SK-N-SH (cell line): ENCODE results near the gene VN1R5. TPM values are rescaled to one million over a fixed set of nuclear protein-coding genes. Genes with fewer than 3 reads are reported as not detected.

ENCODE experiments used
- CTCF ChIA-PET: fragments of 300-600, 350-600 bp; formaldehyde crosslinking; extraction: SDS; loops from one replicate; lab custom pipeline; 2021; lab: Yijun Ruan, JAX
- POLR2A ChIA-PET: fragments of 350-600 bp; sonication (Branson Sonifier 250); formaldehyde crosslinking; extraction: SDS; loops from one replicate; lab custom pipeline; 2020; ENCODE audit warnings: antibody characterized with exemption, inconsistent platforms; lab: Yijun Ruan, JAX
- DNase-seq: peaks from one replicate; pipeline ENCODE4 v3.0.0; 2012
- H2AFZ ChIP-seq: fragments of 200-600 bp; sonication (generic); 2 replicates; pipeline ENCODE4 v1.8.1; 2016; ENCODE audit warnings: antibody characterized with exemption, mild to moderate bottlenecking, low read depth
- H3F3A ChIP-seq: fragments of 200-600 bp; sonication (generic); replicated peaks from 2 replicates; pipeline ENCODE3; 2016; ENCODE audit warnings: antibody characterized with exemption, mild to moderate bottlenecking; ENCODE audit not compliant: insufficient read depth
- H3K27ac ChIP-seq, 2 experiments: fragments of 200-500 bp in 1 of 2; fragments of 200-600 bp in 1 of 2; sonication (Bioruptor generic) in 1 of 2; sonication (generic), shearing (Covaris generic) in 1 of 2; 2 replicates each; pipeline versions ENCODE4 v1.5.1 to v1.6.1; 2014 to 2016; ENCODE audit warnings: low read depth in 2 of 2, inconsistent platforms in 1 of 2, low read length in 1 of 2, mild to moderate bottlenecking in 1 of 2, mixed read lengths in 1 of 2
- H3K27me3 ChIP-seq: fragments of 200-600 bp; sonication (generic), shearing (Covaris generic); 2 replicates; pipeline ENCODE4 v1.6.1; 2016; ENCODE audit warnings: mixed run types; ENCODE audit not compliant: insufficient read depth
- H3K36me3 ChIP-seq, 2 experiments: fragments of 200-500 bp in 1 of 2; fragments of 200-600 bp in 1 of 2; sonication (Bioruptor generic) in 1 of 2; sonication (generic) in 1 of 2; replicated peaks in 1 of 2; 2 replicates each; pipeline versions ENCODE3 to v1.5.1; 2014 to 2016; ENCODE audit warnings: low read length in 1 of 2, mild to moderate bottlenecking in 1 of 2; ENCODE audit not compliant: insufficient read depth in 2 of 2, control insufficient read depth in 1 of 2
- H3K4me1 ChIP-seq, 2 experiments: fragments of 200-500 bp in 1 of 2; fragments of 200-600 bp in 1 of 2; sonication (Bioruptor generic) in 1 of 2; sonication (generic), shearing (Covaris generic) in 1 of 2; 2 replicates each; pipeline versions ENCODE4 v1.5.1 to v1.6.1; 2014 to 2016; ENCODE audit warnings: low read depth in 1 of 2, low read length in 1 of 2, mixed run types in 1 of 2; ENCODE audit not compliant: insufficient read depth in 2 of 2, control insufficient read depth in 1 of 2
- H3K4me2 ChIP-seq: fragments of 200-600 bp; sonication (generic), shearing (Covaris generic); 2 replicates; pipeline ENCODE4 v1.6.1; 2017; ENCODE audit warnings: mixed run types
- H3K4me3 ChIP-seq, 2 experiments: fragments of 200-500 bp in 1 of 2; fragments of 200-600 bp in 1 of 2; sonication (Bioruptor generic) in 1 of 2; sonication (generic), shearing (Covaris generic) in 1 of 2; 2 replicates each; pipeline versions ENCODE4 v1.5.1 to v1.8.1; 2014 to 2016; ENCODE audit warnings: low read depth in 2 of 2, inconsistent platforms in 1 of 2, low read length in 1 of 2, mild to moderate bottlenecking in 1 of 2, mixed read lengths in 1 of 2, moderate library complexity in 1 of 2
- H3K79me2 ChIP-seq: fragments of 200-600 bp; sonication (generic); 2 replicates; pipeline ENCODE4 v1.8.1; 2017; ENCODE audit warnings: mild to moderate bottlenecking; ENCODE audit not compliant: insufficient read depth
- H3K9ac ChIP-seq: fragments of 200-600 bp; sonication (generic); 2 replicates; pipeline ENCODE4 v1.6.1; 2017; ENCODE audit warnings: mixed run types
- H3K9me2 ChIP-seq: fragments of 200-600 bp; sonication (generic); 2 replicates; pipeline ENCODE4 v1.6.1; 2017; ENCODE audit warnings: mixed run types
- H3K9me3 ChIP-seq: fragments of 200-600 bp; sonication (generic); 2 replicates; pipeline ENCODE4 v1.6.1; 2017; ENCODE audit warnings: mixed run types, mild to moderate bottlenecking, moderate library complexity
- H4K20me1 ChIP-seq: fragments of 200-600 bp; sonication (generic); 2 replicates; pipeline ENCODE4 v1.6.1; 2017; ENCODE audit warnings: mild to moderate bottlenecking, mixed run types; ENCODE audit not compliant: insufficient read depth
- EP300 ChIP-seq, 2 experiments: IDR thresholded peaks; 2 replicates each; pipeline versions ENCODE4 v1.4.0 to v1.6.1; 2012; ENCODE audit warnings: borderline replicate concordance in 1 of 2, low read depth in 1 of 2, low read length in 1 of 2
- EZH2phosphoT487 ChIP-seq: fragments of 200-600 bp; sonication (generic); IDR thresholded peaks from 2 replicates; pipeline ENCODE4 v1.6.1; 2017; ENCODE audit warnings: low read depth, mixed run types, mild to moderate bottlenecking, antibody characterized with exemption, moderate library complexity, borderline replicate concordance
- FOSL2 ChIP-seq: IDR thresholded peaks from 2 replicates; pipeline ENCODE4 v1.4.0; 2012; ENCODE audit warnings: low read depth, mild to moderate bottlenecking, moderate library complexity, borderline replicate concordance
- GABPA ChIP-seq: IDR thresholded peaks from 2 replicates; pipeline ENCODE4 v1.4.0; 2012; ENCODE audit warnings: low read depth, mild to moderate bottlenecking
- IRF3 ChIP-seq: fragments of 150-350 bp; IDR thresholded peaks from 2 replicates; pipeline ENCODE4 v1.6.1; 2016; ENCODE audit warnings: mild to moderate bottlenecking, low read depth, low read length
- JUND ChIP-seq: IDR thresholded peaks from 2 replicates; pipeline ENCODE4 v1.4.0; 2012
- MEF2A ChIP-seq: IDR thresholded peaks from 2 replicates; pipeline ENCODE4 v1.4.0; 2012; ENCODE audit warnings: low read depth, borderline replicate concordance
- MXI1 ChIP-seq: IDR thresholded peaks from 2 replicates; pipeline ENCODE4 v1.6.1; 2012; ENCODE audit warnings: mild to moderate bottlenecking, low read depth, low read length, improper control_type of control experiment
- NRF1 ChIP-seq: IDR thresholded peaks from 2 replicates; pipeline ENCODE4 v1.6.1; 2012; ENCODE audit warnings: low read depth, mild to moderate bottlenecking, low read length
- PBX3 ChIP-seq: IDR thresholded peaks from 2 replicates; pipeline ENCODE4; 2012
- POLR2AphosphoS5 ChIP-seq: IDR thresholded peaks from 2 replicates; pipeline ENCODE4 v1.6.1; 2012; ENCODE audit warnings: low read depth, low read length
- RAD21 ChIP-seq: IDR thresholded peaks from 2 replicates; pipeline ENCODE4 v1.6.1; 2012; ENCODE audit warnings: mild to moderate bottlenecking, low read length
- RCOR1 ChIP-seq: fragments of 150-350 bp; IDR thresholded peaks from 2 replicates; pipeline ENCODE4 v1.6.1; 2017; ENCODE audit warnings: antibody characterized with exemption, low read length
- RFX5 ChIP-seq: IDR thresholded peaks from 2 replicates; pipeline ENCODE4 v1.6.1; 2012; ENCODE audit warnings: mild to moderate bottlenecking, improper control_type of control experiment, low read length
- SIN3A ChIP-seq: IDR thresholded peaks from 2 replicates; pipeline ENCODE4 v1.6.1; 2012; ENCODE audit warnings: low read depth, mild to moderate bottlenecking, low read length, moderate library complexity, borderline replicate concordance
- TAF1 ChIP-seq: IDR thresholded peaks from 2 replicates; pipeline ENCODE4 v1.6.1; 2012; ENCODE audit warnings: low read depth, mild to moderate bottlenecking, low read length, moderate library complexity, borderline replicate concordance
- TCF12 ChIP-seq: IDR thresholded peaks from 2 replicates; pipeline ENCODE4 v1.4.0; 2012
- USF2 ChIP-seq: fragments of 150-350 bp; IDR thresholded peaks from 2 replicates; pipeline ENCODE4 v1.6.1; 2017; ENCODE audit warnings: antibody characterized with exemption, low read length, low read depth, borderline replicate concordance
- YY1 ChIP-seq: IDR thresholded peaks from 2 replicates; pipeline ENCODE4 v1.4.0; 2012; ENCODE audit warnings: low read depth, mild to moderate bottlenecking
- WGBS: methylation state at CpG from one replicate; pipeline ENCODE4 v1.1.6; 2017; ENCODE audit warnings: low lambda C conversion rate; 5-methylcytosine and 5-hydroxymethylcytosine counted together
- polyA plus RNA-seq, 3 experiments: library from polyadenylated mRNA; depleted of rRNA; stranded (reverse); fragments of >200 nt; gene quantifications; 2 replicates each; pipeline ENCODE4 v1.2.3, GENCODE V29; 2012

The VN1R5 gene
- polyA plus RNA-seq, 1 of the 3 experiments (the other 2 are of a cell fraction), result not detected

- ChIA-PET POLR2A (no interaction called here), CTCF (no interaction called here)
- H3K27me3 ChIP-seq, result no peaks in the 10 kb centered on the region
- H2AFZ ChIP-seq, result no peak overlapping the region
- H3K27ac ChIP-seq, result no peak overlapping the region
- no peaks in the 10 kb centered on the region for H3K4me1 ChIP-seq
- no peaks in the 10 kb centered on the region for H3K9me2 ChIP-seq
- H3K9ac ChIP-seq, result no peak overlapping the region
- H3K4me2 ChIP-seq, result no peak overlapping the region
- TF ChIP-seq RAD21 (no peak), FOSL2 (no peak), RFX5 (no peak), SIN3A (no peak), PBX3 (no peak), YY1 (no peak), TAF1 (no peak), MXI1 (no peak), JUND (no peak), EP300 (IDR thresholded peaks at IDR 0.05; ENCODE audit: borderline replicate concordance in 1 of 2, low read depth in 1 of 2, low read length in 1 of 2) (no peak), NRF1 (no peak), USF2 (no peak), GABPA (no peak), RCOR1 (no peak)
- H3K4me3 ChIP-seq, result no peak overlapping the region
- peaks cover 4 to 15% of the 10 kb centered on the region in 2 experiments for H3K36me3 ChIP-seq
- no peaks in the 10 kb centered on the region for H3K9me3 ChIP-seq
- WGBS, result 76% methylated on average over 5 of the region's 5 CpGs
- no peaks in the 10 kb centered on the region for H3K79me2 ChIP-seq
- H4K20me1 ChIP-seq, result no peaks in the 10 kb centered on the region
- no peak for DNase-seq
- no peaks in the 10 kb centered on the region for H3F3A ChIP-seq
These were observed 39.9 kb downstream of the VN1R5 start for GRCh38 chr1:247295746-247296145.

GRCh38 chr1:247296599-247297180 lies 40.8 kb downstream of the VN1R5 start:
- Histone ChIP-seq H3K4me1 (no peaks in the 10 kb centered on the region), H2AFZ (no peak overlapping the region), H4K20me1 (no peaks in the 10 kb centered on the region), H3K9ac (no peak overlapping the region), H3K4me3 (no peak overlapping the region), H3K27ac (no peak overlapping the region), H3K4me2 (no peak overlapping the region), H3F3A (no peaks in the 10 kb centered on the region), H3K36me3 (peaks cover 4 to 23% of the 10 kb centered on the region in 2 experiments), H3K27me3 (no peaks in the 10 kb centered on the region)
- DNase-seq, result no peak
- ChIA-PET POLR2A (no interaction called here), CTCF (no interaction called here)
- WGBS, result 86% methylated on average over 8 of the region's 8 CpGs
- TF ChIP-seq GABPA (no peak), IRF3 (no peak), TCF12 (no peak), SIN3A (no peak), EZH2phosphoT487 (no peak), MEF2A (no peak), POLR2AphosphoS5 (no peak)
- TF ChIP-seq, all 33 proteins: peak for 0
- H3K79me2 ChIP-seq, result no peaks in the 10 kb centered on the region
- no peaks in the 10 kb centered on the region for H3K9me2 ChIP-seq
- no peaks in the 10 kb centered on the region for H3K9me3 ChIP-seq
